Neural cell (in vitro differentiated cells): ENCODE results near the gene PARVB. TPM values are rescaled to one million over a fixed set of nuclear protein-coding genes. Genes with fewer than 3 reads are reported as not detected.

Experiments used
- H2AFZ ChIP-seq: fragments of 200-600, 300-800 bp; sonication (generic), shearing (Covaris generic); 2 replicates; pipeline ENCODE4 v1.6.0; 2014; ENCODE audit warnings: low read depth, mild to moderate bottlenecking, antibody characterized with exemption, low read length, moderate library complexity
- H3F3A ChIP-seq: fragments of 200-600 bp; shearing (Covaris generic); 2 replicates; pipeline ENCODE4 v1.6.1; 2016; ENCODE audit warnings: mild to moderate bottlenecking, moderate library complexity, mixed read lengths, antibody characterized with exemption, low read length; ENCODE audit not compliant: insufficient read depth, poor library complexity, severe bottlenecking
- H3K27ac ChIP-seq: fragments of 200-600, 300-800 bp; sonication (generic), shearing (Covaris generic); 2 replicates; pipeline ENCODE4 v1.5.1; 2014; ENCODE audit warnings: mild to moderate bottlenecking, low read length, moderate library complexity
- H3K27me3 ChIP-seq: fragments of 300-800, 200-600 bp; sonication (generic), shearing (Covaris generic); 2 replicates; pipeline ENCODE4 v1.6.0; 2014; ENCODE audit warnings: mild to moderate bottlenecking, low read depth, low read length, moderate library complexity; ENCODE audit not compliant: insufficient read depth
- H3K36me3 ChIP-seq: fragments of 300-800, 200-600 bp; sonication (generic), shearing (Covaris generic); 2 replicates; pipeline ENCODE4 v1.5.1; 2014; ENCODE audit warnings: mild to moderate bottlenecking, antibody characterized with exemption, low read length, moderate library complexity; ENCODE audit not compliant: insufficient read depth
- H3K4me2 ChIP-seq: fragments of 300-800, 200-600 bp; sonication (generic), shearing (Covaris generic); 2 replicates; pipeline ENCODE4 v1.6.0; 2014; ENCODE audit warnings: mild to moderate bottlenecking, low read length
- H3K4me3 ChIP-seq: fragments of 300-800, 200-600 bp; sonication (generic), shearing (Covaris generic); 2 replicates; pipeline ENCODE4 v1.5.1; 2014; ENCODE audit warnings: mild to moderate bottlenecking, low read length, moderate library complexity
- H3K79me2 ChIP-seq: fragments of 200-600 bp; shearing (Covaris generic); replicated peaks from 2 replicates; pipeline ENCODE4 v1.6.0; 2014; ENCODE audit warnings: mild to moderate bottlenecking, low read length, moderate library complexity; ENCODE audit not compliant: insufficient read depth
- H3K9ac ChIP-seq: fragments of 300-800, 200-600 bp; sonication (generic), shearing (Covaris generic); 2 replicates; pipeline ENCODE4 v1.6.1; 2016; ENCODE audit warnings: mild to moderate bottlenecking, low read length, mixed read lengths
- H3K9me2 ChIP-seq: fragments of 200-600 bp; shearing (Covaris generic); 2 replicates; pipeline ENCODE4 v1.6.1; 2016; ENCODE audit warnings: mild to moderate bottlenecking, low read length, mixed read lengths; ENCODE audit not compliant: insufficient read depth
- H3K9me3 ChIP-seq: fragments of 200-600, 300-800 bp; sonication (generic), shearing (Covaris generic); 2 replicates; pipeline ENCODE4 v1.6.1; 2016; ENCODE audit warnings: mild to moderate bottlenecking, mixed run types, low read length, moderate library complexity, mixed read lengths
- H4K20me1 ChIP-seq: fragments of 200-600 bp; shearing (Covaris generic); 2 replicates; pipeline ENCODE4 v1.6.1; 2016; ENCODE audit warnings: mild to moderate bottlenecking, mixed run types; ENCODE audit not compliant: insufficient read depth
- EP300 ChIP-seq: fragments of 450-650 bp; conservative IDR thresholded peaks from 2 replicates; pipeline ENCODE4 v1.6.1; 2014; ENCODE audit warnings: antibody characterized with exemption, mild to moderate bottlenecking, moderate library complexity; ENCODE audit not compliant: poor library complexity, severe bottlenecking
- EZH2 ChIP-seq: fragments of 200-600, 300-800 bp; shearing (Covaris generic), sonication (generic); IDR thresholded peaks from 2 replicates; pipeline ENCODE4 v1.6.1; 2014; ENCODE audit warnings: antibody characterized with exemption, low read length, borderline replicate concordance, mild to moderate bottlenecking; ENCODE audit not compliant: insufficient read depth, poor library complexity, severe bottlenecking
- MXI1 ChIP-seq: fragments of 450-650 bp; conservative IDR thresholded peaks from 2 replicates; pipeline ENCODE4 v1.6.1; 2014; ENCODE audit warnings: antibody characterized with exemption, mild to moderate bottlenecking; ENCODE audit not compliant: poor library complexity, severe bottlenecking
- POLR2AphosphoS5 ChIP-seq: IDR thresholded peaks from 2 replicates; pipeline ENCODE4 v1.6.1; 2012
- RAD21 ChIP-seq: fragments of 450-650 bp; conservative IDR thresholded peaks from 2 replicates; pipeline ENCODE4 v1.6.1; 2014; ENCODE audit warnings: antibody characterized with exemption, mild to moderate bottlenecking, moderate library complexity
- SMC3 ChIP-seq: fragments of 450-650 bp; conservative IDR thresholded peaks from 2 replicates; pipeline ENCODE4 v1.6.1; 2014; ENCODE audit warnings: antibody characterized with exemption, mild to moderate bottlenecking, moderate library complexity; ENCODE audit not compliant: poor library complexity
- TAF1 ChIP-seq: IDR thresholded peaks from 2 replicates; pipeline ENCODE4 v1.6.1; 2012; ENCODE audit warnings: low read depth
- polyA plus RNA-seq: library from polyadenylated mRNA; depleted of rRNA; stranded (reverse); fragments of >200 nt; gene quantifications from 2 replicates; pipeline ENCODE4 v1.2.3, GENCODE V29; 2014
- TF ChIP-seq, protein P1 (sequence below): fragments of 450-650 bp; IDR thresholded peaks from 2 replicates; pipeline ENCODE4 v1.5.1; 2014; ENCODE audit warnings: antibody characterized with exemption, mild to moderate bottlenecking, moderate library complexity; ENCODE audit not compliant: poor library complexity, severe bottlenecking
- TF ChIP-seq, protein P2 (sequence below): IDR thresholded peaks from 2 replicates; pipeline ENCODE4 v1.6.1; 2012; ENCODE audit warnings: borderline replicate concordance

Gene PARVB
- polyA plus RNA-seq, 1 donor from 2014 or later: 1.2 TPM

DNA sequence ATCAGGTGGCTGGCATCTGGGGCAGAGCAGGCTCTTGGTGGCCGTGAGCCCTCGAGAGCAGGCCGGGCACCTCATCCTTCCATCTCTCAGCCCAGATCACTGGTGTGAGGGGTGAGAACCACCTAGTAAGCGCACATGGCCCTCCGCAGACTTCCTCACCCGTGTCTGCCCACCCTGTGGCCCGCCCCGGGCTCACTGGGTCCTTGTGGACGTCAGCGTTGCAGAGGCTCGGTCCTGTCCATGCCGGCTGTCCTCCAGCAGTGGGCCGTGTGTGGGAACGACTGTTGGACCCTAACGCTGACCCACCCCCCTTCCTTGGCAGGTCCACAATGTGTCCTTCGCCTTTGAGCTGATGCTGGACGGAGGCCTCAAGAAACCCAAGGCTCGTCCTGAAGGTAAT, 139.4 kb downstream of the PARVB start:
- TF ChIP-seq SMC3 (no peak), EP300 (no peak), POLR2AphosphoS5 (no peak), EZH2 (no peak), TAF1 (no peak), RAD21 (no peak), MXI1 (no peak)
- TF ChIP-seq, protein P1, sequence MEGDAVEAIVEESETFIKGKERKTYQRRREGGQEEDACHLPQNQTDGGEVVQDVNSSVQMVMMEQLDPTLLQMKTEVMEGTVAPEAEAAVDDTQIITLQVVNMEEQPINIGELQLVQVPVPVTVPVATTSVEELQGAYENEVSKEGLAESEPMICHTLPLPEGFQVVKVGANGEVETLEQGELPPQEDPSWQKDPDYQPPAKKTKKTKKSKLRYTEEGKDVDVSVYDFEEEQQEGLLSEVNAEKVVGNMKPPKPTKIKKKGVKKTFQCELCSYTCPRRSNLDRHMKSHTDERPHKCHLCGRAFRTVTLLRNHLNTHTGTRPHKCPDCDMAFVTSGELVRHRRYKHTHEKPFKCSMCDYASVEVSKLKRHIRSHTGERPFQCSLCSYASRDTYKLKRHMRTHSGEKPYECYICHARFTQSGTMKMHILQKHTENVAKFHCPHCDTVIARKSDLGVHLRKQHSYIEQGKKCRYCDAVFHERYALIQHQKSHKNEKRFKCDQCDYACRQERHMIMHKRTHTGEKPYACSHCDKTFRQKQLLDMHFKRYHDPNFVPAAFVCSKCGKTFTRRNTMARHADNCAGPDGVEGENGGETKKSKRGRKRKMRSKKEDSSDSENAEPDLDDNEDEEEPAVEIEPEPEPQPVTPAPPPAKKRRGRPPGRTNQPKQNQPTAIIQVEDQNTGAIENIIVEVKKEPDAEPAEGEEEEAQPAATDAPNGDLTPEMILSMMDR: no peak
- TF ChIP-seq, protein P2, sequence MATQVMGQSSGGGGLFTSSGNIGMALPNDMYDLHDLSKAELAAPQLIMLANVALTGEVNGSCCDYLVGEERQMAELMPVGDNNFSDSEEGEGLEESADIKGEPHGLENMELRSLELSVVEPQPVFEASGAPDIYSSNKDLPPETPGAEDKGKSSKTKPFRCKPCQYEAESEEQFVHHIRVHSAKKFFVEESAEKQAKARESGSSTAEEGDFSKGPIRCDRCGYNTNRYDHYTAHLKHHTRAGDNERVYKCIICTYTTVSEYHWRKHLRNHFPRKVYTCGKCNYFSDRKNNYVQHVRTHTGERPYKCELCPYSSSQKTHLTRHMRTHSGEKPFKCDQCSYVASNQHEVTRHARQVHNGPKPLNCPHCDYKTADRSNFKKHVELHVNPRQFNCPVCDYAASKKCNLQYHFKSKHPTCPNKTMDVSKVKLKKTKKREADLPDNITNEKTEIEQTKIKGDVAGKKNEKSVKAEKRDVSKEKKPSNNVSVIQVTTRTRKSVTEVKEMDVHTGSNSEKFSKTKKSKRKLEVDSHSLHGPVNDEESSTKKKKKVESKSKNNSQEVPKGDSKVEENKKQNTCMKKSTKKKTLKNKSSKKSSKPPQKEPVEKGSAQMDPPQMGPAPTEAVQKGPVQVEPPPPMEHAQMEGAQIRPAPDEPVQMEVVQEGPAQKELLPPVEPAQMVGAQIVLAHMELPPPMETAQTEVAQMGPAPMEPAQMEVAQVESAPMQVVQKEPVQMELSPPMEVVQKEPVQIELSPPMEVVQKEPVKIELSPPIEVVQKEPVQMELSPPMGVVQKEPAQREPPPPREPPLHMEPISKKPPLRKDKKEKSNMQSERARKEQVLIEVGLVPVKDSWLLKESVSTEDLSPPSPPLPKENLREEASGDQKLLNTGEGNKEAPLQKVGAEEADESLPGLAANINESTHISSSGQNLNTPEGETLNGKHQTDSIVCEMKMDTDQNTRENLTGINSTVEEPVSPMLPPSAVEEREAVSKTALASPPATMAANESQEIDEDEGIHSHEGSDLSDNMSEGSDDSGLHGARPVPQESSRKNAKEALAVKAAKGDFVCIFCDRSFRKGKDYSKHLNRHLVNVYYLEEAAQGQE: no peak
- no peak overlapping the region for H2AFZ ChIP-seq
- H3F3A ChIP-seq: no peaks in the 10 kb centered on the region
- no peak overlapping the region for H3K4me3 ChIP-seq
- no peak overlapping the region for H3K4me2 ChIP-seq
- no peaks in the 10 kb centered on the region for H3K36me3 ChIP-seq
- H3K27me3 ChIP-seq: no peaks in the 10 kb centered on the region
- H3K9ac ChIP-seq: no peak overlapping the region
- no peaks in the 10 kb centered on the region for H3K9me3 ChIP-seq
- no peaks in the 10 kb centered on the region for H3K79me2 ChIP-seq
- no peaks in the 10 kb centered on the region for H4K20me1 ChIP-seq
- no peak overlapping the region for H3K27ac ChIP-seq
- H3K9me2 ChIP-seq: no peaks in the 10 kb centered on the region

DNA sequence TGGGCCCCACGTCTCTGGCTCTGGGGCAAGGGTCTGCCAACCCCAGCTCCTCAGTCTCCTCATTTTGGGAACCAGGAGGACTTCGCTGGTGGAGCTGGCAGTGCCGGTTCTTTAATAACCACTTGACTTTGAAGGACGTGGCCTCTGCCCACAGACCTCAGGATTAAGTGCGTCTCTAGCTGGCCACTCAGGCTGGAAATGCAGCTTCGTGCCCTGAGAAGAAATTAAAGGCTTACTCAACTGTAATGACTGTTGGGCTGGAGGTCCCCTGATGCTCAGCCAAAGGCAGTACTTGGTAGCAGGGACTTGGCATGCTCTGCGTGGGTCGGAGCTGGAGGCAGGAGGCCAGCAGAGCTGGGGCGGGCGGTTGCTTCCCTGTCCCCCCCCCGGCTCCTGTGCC, 139.9 kb downstream of the PARVB start:
- H3K79me2 ChIP-seq: no peaks in the 10 kb centered on the region
- H3K27me3 ChIP-seq: no peaks in the 10 kb centered on the region
- TF ChIP-seq, protein P1: no peak
- no peak for TF ChIP-seq EP300
- no peak for TF ChIP-seq EZH2
- TF ChIP-seq RAD21: no peak
- TF ChIP-seq TAF1: no peak
- no peak for TF ChIP-seq MXI1
- no peak for TF ChIP-seq SMC3
- TF ChIP-seq POLR2AphosphoS5: no peak
- TF ChIP-seq, protein P2: no peak
- no peaks in the 10 kb centered on the region for H4K20me1 ChIP-seq
- H3K4me2 ChIP-seq: no peak overlapping the region
- no peaks in the 10 kb centered on the region for H3K9me3 ChIP-seq
- H3K9ac ChIP-seq: no peak overlapping the region
- no peaks in the 10 kb centered on the region for H3K9me2 ChIP-seq
- no peak overlapping the region for H3K27ac ChIP-seq
- no peak overlapping the region for H2AFZ ChIP-seq
- H3K36me3 ChIP-seq: no peaks in the 10 kb centered on the region
- no peaks in the 10 kb centered on the region for H3F3A ChIP-seq
- no peak overlapping the region for H3K4me3 ChIP-seq
